ENCODE results near the gene PRKN.

The PRKN gene

GRCh38 chr6:162684052-162684451, 43.5 kb downstream of the PRKN start:
- H3K27me3 ChIP-seq (ENCODE audit: control insufficient read depth in 1 of 2, insufficient read depth in 1 of 2, low read length in 2 of 2): no peaks in the 10 kb centered on the region
- no peak overlapping the region for H4K8ac ChIP-seq (ENCODE audit: low read length)
- no peak overlapping the region for H2AK5ac ChIP-seq (ENCODE audit: low read length, severe bottlenecking)
- no peak for DNase-seq
- H3K9me3 ChIP-seq (ENCODE audit: control insufficient read depth, low read length): no peaks in the 10 kb centered on the region
- H3K4me1 ChIP-seq (ENCODE audit: control insufficient read depth, insufficient read depth, low read depth, low read length): no peaks in the 10 kb centered on the region
- no peak overlapping the region for H2BK120ac ChIP-seq (ENCODE audit: low read depth, low read length)
- no peak overlapping the region for H2BK5ac ChIP-seq (ENCODE audit: low read depth, low read length, poor library complexity, severe bottlenecking)
- H3K9ac ChIP-seq (ENCODE audit: low read length): no peak overlapping the region
- no peak overlapping the region for H2BK15ac ChIP-seq (ENCODE audit: low read depth, poor library complexity, severe bottlenecking)
- no CpG with 5 or more reads among the region's 1 CpG for WGBS
- no peak overlapping the region for H3K4me2 ChIP-seq (ENCODE audit: low read length, poor library complexity, severe bottlenecking)
- no peak overlapping the region for H3K18ac ChIP-seq (ENCODE audit: low read depth in 1 of 2, low read length in 2 of 2)
- no peak overlapping the region for H3K14ac ChIP-seq (ENCODE audit: low read length in 2 of 2)
- H2AFZ ChIP-seq (ENCODE audit: low read depth, low read length): no peak overlapping the region
- H2BK12ac ChIP-seq (ENCODE audit: low read length in 2 of 2): no peak overlapping the region
- no peak overlapping the region for H3K4ac ChIP-seq (ENCODE audit: low read depth in 1 of 2, low read length in 2 of 2)
- H3K27ac ChIP-seq (ENCODE audit: low read length, poor library complexity, severe bottlenecking): no peak overlapping the region
- no peaks in the 10 kb centered on the region for H3K36me3 ChIP-seq (ENCODE audit: control insufficient read depth in 1 of 2, insufficient read depth in 2 of 2, low read depth in 1 of 2, low read length in 2 of 2)
- H3K23ac ChIP-seq (ENCODE audit: low read length in 2 of 2): no peak overlapping the region
- no peaks in the 10 kb centered on the region for H3K79me1 ChIP-seq (replicated peaks; ENCODE audit: low read length, poor library complexity, severe bottlenecking)
- H4K91ac ChIP-seq (ENCODE audit: low read length): no peak overlapping the region
- H3K4me3 ChIP-seq (ENCODE audit: insufficient read depth in 1 of 2, low read depth in 1 of 2, low read length in 2 of 2): no peak overlapping the region

DNA sequence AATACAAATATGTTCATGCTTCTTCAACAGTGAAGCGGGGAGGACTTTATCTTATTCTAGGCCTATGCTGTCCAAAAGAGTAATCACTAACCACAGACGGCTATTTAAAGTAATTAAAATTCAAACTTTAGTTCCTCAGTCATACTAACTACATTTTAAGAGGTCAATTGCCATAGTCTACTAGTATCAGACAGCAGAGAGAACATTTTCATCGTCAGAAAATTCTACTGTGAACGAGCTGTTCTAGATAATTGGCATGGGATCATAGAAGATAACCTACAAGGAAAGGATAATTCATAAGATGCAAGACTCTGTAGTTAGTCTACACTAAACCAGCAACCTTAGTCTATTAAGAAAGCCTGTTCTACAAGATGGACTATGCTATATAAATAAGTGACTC, 44.4 kb downstream of the PRKN start:
- Histone ChIP-seq H3K4me2 (ENCODE audit: low read length, poor library complexity, severe bottlenecking) (no peak overlapping the region), H2AK5ac (ENCODE audit: low read length, severe bottlenecking) (no peak overlapping the region), H3K9me3 (ENCODE audit: control insufficient read depth, low read length) (no peaks in the 10 kb centered on the region), H2AFZ (ENCODE audit: low read depth, low read length) (no peak overlapping the region), H3K9ac (ENCODE audit: low read length) (no peak overlapping the region), H3K18ac (ENCODE audit: low read depth in 1 of 2, low read length in 2 of 2) (no peak overlapping the region), H3K4me3 (ENCODE audit: insufficient read depth in 1 of 2, low read depth in 1 of 2, low read length in 2 of 2) (no peak overlapping the region), H2BK12ac (ENCODE audit: low read length in 2 of 2) (no peak overlapping the region), H4K8ac (ENCODE audit: low read length) (no peak overlapping the region), H3K36me3 (ENCODE audit: control insufficient read depth in 1 of 2, insufficient read depth in 2 of 2, low read depth in 1 of 2, low read length in 2 of 2) (no peaks in the 10 kb centered on the region), H3K23ac (ENCODE audit: low read length in 2 of 2) (no peak overlapping the region), H3K27ac (ENCODE audit: low read length, poor library complexity, severe bottlenecking) (no peak overlapping the region), H4K91ac (ENCODE audit: low read length) (no peak overlapping the region), H3K27me3 (ENCODE audit: control insufficient read depth in 1 of 2, insufficient read depth in 1 of 2, low read length in 2 of 2) (no peaks in the 10 kb centered on the region), H2BK5ac (ENCODE audit: low read depth, low read length, poor library complexity, severe bottlenecking) (no peak overlapping the region), H3K14ac (ENCODE audit: low read length in 2 of 2) (no peak overlapping the region), H2BK15ac (ENCODE audit: low read depth, poor library complexity, severe bottlenecking) (no peak overlapping the region), H3K4ac (ENCODE audit: low read depth in 1 of 2, low read length in 2 of 2) (no peak overlapping the region), H3K79me1 (replicated peaks; ENCODE audit: low read length, poor library complexity, severe bottlenecking) (no peaks in the 10 kb centered on the region), H3K4me1 (ENCODE audit: control insufficient read depth, insufficient read depth, low read depth, low read length) (no peaks in the 10 kb centered on the region), H2BK120ac (ENCODE audit: low read depth, low read length) (no peak overlapping the region)
- 100% methylated on average over 4 of the region's 4 CpGs for WGBS
- DNase-seq: no peak

DNA sequence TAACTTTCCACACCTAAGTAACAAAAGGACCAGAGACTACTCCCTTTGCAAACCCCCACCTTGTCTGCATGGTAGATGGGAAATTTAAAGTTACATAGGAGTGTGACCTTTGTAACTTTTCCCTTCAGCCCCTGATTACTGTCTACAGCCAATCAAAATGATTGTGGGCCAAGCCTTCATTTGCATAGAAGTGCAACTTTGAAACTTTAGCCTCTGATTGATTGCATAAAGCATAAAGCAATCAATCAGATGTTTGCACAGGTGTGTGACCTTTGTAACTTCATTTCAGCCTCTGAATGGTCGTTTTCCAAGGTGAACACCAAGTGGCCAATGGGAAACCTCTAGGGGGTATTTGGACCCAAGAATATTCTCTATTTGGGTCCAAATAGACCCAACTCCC, 46.1 kb downstream of the PRKN start:
- Histone ChIP-seq H3K27me3 (ENCODE audit: control insufficient read depth in 1 of 2, insufficient read depth in 1 of 2, low read length in 2 of 2) (no peaks in the 10 kb centered on the region), H3K23ac (ENCODE audit: low read length in 2 of 2) (no peak overlapping the region), H3K14ac (ENCODE audit: low read length in 2 of 2) (no peak overlapping the region), H3K4me3 (ENCODE audit: insufficient read depth in 1 of 2, low read depth in 1 of 2, low read length in 2 of 2) (no peak overlapping the region), H2BK120ac (ENCODE audit: low read depth, low read length) (no peak overlapping the region), H3K4ac (ENCODE audit: low read depth in 1 of 2, low read length in 2 of 2) (no peak overlapping the region), H2AK5ac (ENCODE audit: low read length, severe bottlenecking) (no peak overlapping the region), H3K4me1 (ENCODE audit: control insufficient read depth, insufficient read depth, low read depth, low read length) (no peaks in the 10 kb centered on the region), H2BK12ac (ENCODE audit: low read length in 2 of 2) (no peak overlapping the region), H3K4me2 (ENCODE audit: low read length, poor library complexity, severe bottlenecking) (no peak overlapping the region), H3K18ac (ENCODE audit: low read depth in 1 of 2, low read length in 2 of 2) (no peak overlapping the region), H3K27ac (ENCODE audit: low read length, poor library complexity, severe bottlenecking) (no peak overlapping the region), H3K9ac (ENCODE audit: low read length) (no peak overlapping the region), H2BK5ac (ENCODE audit: low read depth, low read length, poor library complexity, severe bottlenecking) (no peak overlapping the region), H2BK15ac (ENCODE audit: low read depth, poor library complexity, severe bottlenecking) (no peak overlapping the region), H3K79me1 (replicated peaks; ENCODE audit: low read length, poor library complexity, severe bottlenecking) (no peaks in the 10 kb centered on the region), H2AFZ (ENCODE audit: low read depth, low read length) (no peak overlapping the region), H3K9me3 (ENCODE audit: control insufficient read depth, low read length) (no peaks in the 10 kb centered on the region), H3K36me3 (ENCODE audit: control insufficient read depth in 1 of 2, insufficient read depth in 2 of 2, low read depth in 1 of 2, low read length in 2 of 2) (no peaks in the 10 kb centered on the region), H4K8ac (ENCODE audit: low read length) (no peak overlapping the region), H4K91ac (ENCODE audit: low read length) (no peak overlapping the region)
- DNase-seq: no peak
- whole genome bisulfite sequencing: 70% methylated on average over 1 of the region's 1 CpG

DNA sequence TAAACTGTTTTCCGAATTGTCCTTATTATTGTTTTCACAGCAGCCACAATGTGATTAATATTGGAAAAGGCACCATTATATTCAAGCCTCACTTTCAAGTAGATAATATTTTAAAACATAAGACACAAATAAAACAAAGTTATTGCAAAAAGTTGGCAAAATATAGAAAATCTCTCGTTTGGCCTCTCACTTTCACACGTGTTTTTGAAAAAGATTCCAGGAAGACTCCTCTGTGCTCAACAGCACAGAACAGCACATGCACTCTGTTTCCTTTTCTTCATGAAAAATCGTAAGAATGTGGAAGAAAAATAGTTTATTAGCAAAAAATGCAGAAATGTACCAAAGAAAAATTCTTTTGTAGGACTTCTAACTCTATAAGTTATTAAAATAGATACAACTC, 46.7 kb downstream of the PRKN start:
- Histone ChIP-seq H2BK12ac (ENCODE audit: low read length in 2 of 2) (no peak overlapping the region), H3K4me1 (ENCODE audit: control insufficient read depth, insufficient read depth, low read depth, low read length) (no peaks in the 10 kb centered on the region), H3K4ac (ENCODE audit: low read depth in 1 of 2, low read length in 2 of 2) (no peak overlapping the region), H3K27ac (ENCODE audit: low read length, poor library complexity, severe bottlenecking) (no peak overlapping the region), H2BK5ac (ENCODE audit: low read depth, low read length, poor library complexity, severe bottlenecking) (no peak overlapping the region), H3K14ac (ENCODE audit: low read length in 2 of 2) (no peak overlapping the region), H3K9ac (ENCODE audit: low read length) (no peak overlapping the region), H3K79me1 (replicated peaks; ENCODE audit: low read length, poor library complexity, severe bottlenecking) (no peaks in the 10 kb centered on the region), H4K8ac (ENCODE audit: low read length) (no peak overlapping the region), H3K23ac (ENCODE audit: low read length in 2 of 2) (no peak overlapping the region), H2AK5ac (ENCODE audit: low read length, severe bottlenecking) (no peak overlapping the region), H3K4me2 (ENCODE audit: low read length, poor library complexity, severe bottlenecking) (no peak overlapping the region), H3K4me3 (ENCODE audit: insufficient read depth in 1 of 2, low read depth in 1 of 2, low read length in 2 of 2) (no peak overlapping the region), H2BK120ac (ENCODE audit: low read depth, low read length) (no peak overlapping the region), H2AFZ (ENCODE audit: low read depth, low read length) (no peak overlapping the region), H3K18ac (ENCODE audit: low read depth in 1 of 2, low read length in 2 of 2) (no peak overlapping the region), H3K9me3 (ENCODE audit: control insufficient read depth, low read length) (no peaks in the 10 kb centered on the region), H3K36me3 (ENCODE audit: control insufficient read depth in 1 of 2, insufficient read depth in 2 of 2, low read depth in 1 of 2, low read length in 2 of 2) (no peaks in the 10 kb centered on the region), H3K27me3 (ENCODE audit: control insufficient read depth in 1 of 2, insufficient read depth in 1 of 2, low read length in 2 of 2) (no peaks in the 10 kb centered on the region), H2BK15ac (ENCODE audit: low read depth, poor library complexity, severe bottlenecking) (no peak overlapping the region), H4K91ac (ENCODE audit: low read length) (no peak overlapping the region)
- no peak for DNase-seq
- 80% methylated on average over 2 of the region's 4 CpGs for WGBS
